ENCODE data around the gene TUNAR. TPM values are rescaled to one million over a fixed set of nuclear protein-coding genes. Genes with fewer than 3 reads are reported as not detected.

The TUNAR gene
- total RNA-seq, 1 donor from 2014 or later = not detected

Other genes starting within 250 kb of the TUNAR start
- gene TCL1B, start 190.4 kb upstream of the TUNAR start, total RNA-seq = not detected
- gene TCL1A, start 162.7 kb upstream of the TUNAR start, total RNA-seq = 0.14 TPM
- gene C14orf132, start 162.5 kb downstream of the TUNAR start, total RNA-seq = 9.5 TPM